ENCODE data around the gene RNF112.

- TF ChIP-seq CTCF (conservative IDR thresholded peaks at IDR 0.05; ENCODE audit: low read depth, low read length) = no peak
- TF ChIP-seq EZH2 (IDR thresholded peaks at IDR 0.05; ENCODE audit: borderline replicate concordance, low read depth, low read length, poor library complexity, severe bottlenecking) = no peak
Observed at GRCh38 chr17:19443148-19443547, 32.1 kb downstream of the RNF112 start.

Data from A673 (cell line).